OCI-LY1 (cell line): ENCODE measurements around the gene USP22.

Source experiments
- EZH2 ChIP-seq: fragments of 200-600 bp; sonication (generic), shearing (Covaris generic); IDR thresholded peaks from 2 replicates; pipeline ENCODE4 v1.8.0; 2017; ENCODE audit warnings: borderline replicate concordance, mixed run types, mild to moderate bottlenecking, antibody characterized with exemption, low read length, moderate library complexity, mixed read lengths
- TF ChIP-seq, protein P1 (sequence below): fragments of 200-600 bp; sonication (generic), shearing (Covaris generic); IDR thresholded peaks from 2 replicates; pipeline ENCODE4 v1.5.1; 2017; ENCODE audit warnings: mild to moderate bottlenecking, antibody characterized with exemption, low read length, moderate library complexity, mixed read lengths

DNA sequence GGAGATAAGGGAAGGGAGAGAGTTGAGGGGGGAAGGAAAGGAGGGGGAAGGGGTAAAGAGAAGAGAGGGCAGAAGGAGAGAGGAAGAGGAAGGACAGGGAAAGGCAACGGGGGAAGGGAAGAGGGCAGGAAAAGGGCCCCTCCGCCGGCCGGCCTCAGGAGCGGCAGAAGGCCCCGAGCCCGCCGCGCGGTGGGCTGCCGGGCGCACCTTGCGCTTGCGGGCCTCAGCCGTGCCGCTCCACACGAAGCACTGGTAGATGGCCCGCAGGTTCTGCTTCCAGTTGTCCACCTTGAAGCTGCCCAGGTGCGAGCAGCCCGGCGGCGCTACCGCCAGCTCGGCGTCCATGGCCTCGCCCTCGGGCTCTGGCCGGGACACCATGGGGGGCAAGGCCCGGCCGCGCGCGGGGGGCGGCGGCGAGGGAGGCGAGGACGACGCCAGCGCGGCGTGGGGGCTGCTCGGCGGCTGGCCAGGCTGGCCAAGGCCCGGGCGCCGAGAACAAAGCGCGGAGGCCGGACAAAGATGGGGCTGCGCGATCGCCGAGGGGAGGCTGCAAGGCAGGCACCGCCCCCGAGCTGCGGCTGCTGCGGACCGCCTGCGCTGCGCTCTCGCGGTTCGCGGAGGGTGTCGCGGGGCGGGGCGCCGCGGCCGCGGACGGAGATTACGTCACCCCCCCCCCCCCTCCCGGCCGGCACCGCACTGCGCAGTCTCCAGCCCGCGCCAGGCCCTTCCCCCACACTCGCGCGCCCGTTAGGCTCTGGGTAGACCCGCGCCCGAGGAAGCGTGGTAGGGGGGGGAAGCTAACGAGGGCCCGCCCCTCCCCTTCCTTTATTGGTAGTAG is at the start of gene USP22:
- TF ChIP-seq, protein P1, sequence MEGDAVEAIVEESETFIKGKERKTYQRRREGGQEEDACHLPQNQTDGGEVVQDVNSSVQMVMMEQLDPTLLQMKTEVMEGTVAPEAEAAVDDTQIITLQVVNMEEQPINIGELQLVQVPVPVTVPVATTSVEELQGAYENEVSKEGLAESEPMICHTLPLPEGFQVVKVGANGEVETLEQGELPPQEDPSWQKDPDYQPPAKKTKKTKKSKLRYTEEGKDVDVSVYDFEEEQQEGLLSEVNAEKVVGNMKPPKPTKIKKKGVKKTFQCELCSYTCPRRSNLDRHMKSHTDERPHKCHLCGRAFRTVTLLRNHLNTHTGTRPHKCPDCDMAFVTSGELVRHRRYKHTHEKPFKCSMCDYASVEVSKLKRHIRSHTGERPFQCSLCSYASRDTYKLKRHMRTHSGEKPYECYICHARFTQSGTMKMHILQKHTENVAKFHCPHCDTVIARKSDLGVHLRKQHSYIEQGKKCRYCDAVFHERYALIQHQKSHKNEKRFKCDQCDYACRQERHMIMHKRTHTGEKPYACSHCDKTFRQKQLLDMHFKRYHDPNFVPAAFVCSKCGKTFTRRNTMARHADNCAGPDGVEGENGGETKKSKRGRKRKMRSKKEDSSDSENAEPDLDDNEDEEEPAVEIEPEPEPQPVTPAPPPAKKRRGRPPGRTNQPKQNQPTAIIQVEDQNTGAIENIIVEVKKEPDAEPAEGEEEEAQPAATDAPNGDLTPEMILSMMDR = no peak
- no peak for TF ChIP-seq EZH2
